Fibroblast of mammary gland (primary cell): Measurements from ENCODE around the gene DCK.
"Not testable (repeated sequence)": the region's sequence is repeated elsewhere in the genome, so short reads cannot be mapped to it uniquely, and the experiment has no call there.

Experiments
- DNase-seq: peaks from one replicate; pipeline ENCODE4 v3.0.0-alpha.2; 2010; ENCODE audit warnings: low read depth
- H3K4me3 ChIP-seq: 2 replicates; pipeline ENCODE4 v1.5.1; 2011; ENCODE audit warnings: low read depth, mild to moderate bottlenecking, low read length, moderate library complexity; ENCODE audit not compliant: control insufficient read depth
- TF ChIP-seq, protein P1 (sequence below): conservative IDR thresholded peaks from 2 replicates; pipeline ENCODE4 v1.5.1; 2011; ENCODE audit warnings: low read depth, low read length, inconsistent platforms; ENCODE audit not compliant: control insufficient read depth, insufficient read depth

DCK gene

DNA sequence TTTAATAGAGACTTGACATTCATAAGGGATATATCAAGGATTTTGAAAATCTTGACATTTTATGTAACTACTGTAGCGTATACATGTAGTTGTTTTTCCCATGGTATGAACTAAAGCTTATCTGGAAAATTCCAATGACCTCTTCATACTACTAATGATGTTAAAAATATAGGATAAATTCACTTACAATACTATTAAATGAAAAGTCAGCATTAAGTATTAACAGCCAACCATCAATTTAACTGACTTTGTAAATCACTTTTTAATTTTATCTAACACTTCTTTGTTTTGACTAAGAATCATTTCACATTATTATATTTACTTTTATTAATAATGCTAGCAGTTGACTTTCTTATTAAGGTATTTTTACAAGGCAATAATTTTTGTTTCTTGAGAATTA lies 34.2 kb downstream of the DCK start:
- TF ChIP-seq, protein P1, sequence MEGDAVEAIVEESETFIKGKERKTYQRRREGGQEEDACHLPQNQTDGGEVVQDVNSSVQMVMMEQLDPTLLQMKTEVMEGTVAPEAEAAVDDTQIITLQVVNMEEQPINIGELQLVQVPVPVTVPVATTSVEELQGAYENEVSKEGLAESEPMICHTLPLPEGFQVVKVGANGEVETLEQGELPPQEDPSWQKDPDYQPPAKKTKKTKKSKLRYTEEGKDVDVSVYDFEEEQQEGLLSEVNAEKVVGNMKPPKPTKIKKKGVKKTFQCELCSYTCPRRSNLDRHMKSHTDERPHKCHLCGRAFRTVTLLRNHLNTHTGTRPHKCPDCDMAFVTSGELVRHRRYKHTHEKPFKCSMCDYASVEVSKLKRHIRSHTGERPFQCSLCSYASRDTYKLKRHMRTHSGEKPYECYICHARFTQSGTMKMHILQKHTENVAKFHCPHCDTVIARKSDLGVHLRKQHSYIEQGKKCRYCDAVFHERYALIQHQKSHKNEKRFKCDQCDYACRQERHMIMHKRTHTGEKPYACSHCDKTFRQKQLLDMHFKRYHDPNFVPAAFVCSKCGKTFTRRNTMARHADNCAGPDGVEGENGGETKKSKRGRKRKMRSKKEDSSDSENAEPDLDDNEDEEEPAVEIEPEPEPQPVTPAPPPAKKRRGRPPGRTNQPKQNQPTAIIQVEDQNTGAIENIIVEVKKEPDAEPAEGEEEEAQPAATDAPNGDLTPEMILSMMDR: no peak
- DNase-seq: no peak
- H3K4me3 ChIP-seq: no peak overlapping the region

DNA sequence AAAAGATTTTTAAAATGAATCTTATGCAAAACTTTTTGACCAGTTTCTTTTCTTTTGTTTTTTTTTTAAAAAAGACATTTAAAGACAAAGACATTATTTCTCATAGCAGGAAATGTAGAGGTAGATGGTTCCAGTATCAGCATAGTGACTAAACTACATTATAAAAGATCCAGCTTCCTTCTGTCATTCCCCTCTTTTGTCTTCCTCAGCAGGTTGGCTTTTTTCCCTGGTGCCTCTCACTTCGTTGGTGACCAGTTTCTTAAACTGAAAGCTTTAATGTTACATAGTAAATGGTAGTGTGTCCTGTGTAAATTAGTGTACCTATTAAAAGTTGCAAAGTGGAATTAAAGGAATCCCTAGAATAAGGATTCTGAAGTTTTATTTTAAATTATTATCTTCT lies 36.1 kb downstream of the DCK start:
- H3K4me3 ChIP-seq: no peak overlapping the region
- DNase-seq: no peak
- TF ChIP-seq, protein P1: no peak

DNA sequence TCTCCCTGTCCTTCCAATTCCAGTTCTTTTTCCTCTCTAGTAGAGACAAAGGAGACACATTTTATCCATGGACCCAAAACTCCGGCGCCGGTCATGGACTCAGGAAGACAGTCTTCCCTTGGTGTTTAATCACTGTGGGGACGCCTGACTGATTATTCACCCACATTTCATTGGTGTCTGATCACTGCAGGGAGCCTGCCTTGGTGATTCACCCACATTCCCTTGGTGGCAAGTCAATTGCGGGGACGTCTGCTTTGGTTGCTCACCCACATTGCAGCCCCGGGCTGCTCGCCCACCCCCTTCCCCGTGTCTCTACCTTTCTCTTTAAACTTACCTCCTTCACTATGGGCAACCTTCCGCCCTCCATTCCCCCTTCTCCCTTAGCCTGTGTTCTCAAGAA lies 38.7 kb downstream of the DCK start:
- peak; percentile 67 for DNase-seq

DNA sequence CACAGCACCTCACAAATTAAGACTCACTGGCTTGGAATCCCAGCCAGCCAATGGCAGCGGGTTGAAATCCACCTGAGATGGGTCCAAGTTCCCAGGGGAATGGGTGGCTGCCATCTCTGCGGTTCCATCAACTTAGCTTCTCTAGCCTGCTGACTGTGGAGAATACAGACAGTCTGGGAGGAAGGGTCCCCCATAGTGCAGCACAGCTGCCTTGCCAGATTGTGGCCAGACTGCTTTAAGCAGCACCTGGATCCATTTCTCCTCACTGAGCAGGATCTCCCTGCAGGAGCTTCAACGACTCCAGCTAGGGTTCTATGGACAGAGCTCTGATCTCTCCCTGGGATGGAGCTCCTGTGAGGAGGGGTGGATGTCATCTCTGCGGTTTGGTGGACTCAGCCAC lies 51.8 kb downstream of the DCK start:
- no peak for DNase-seq
- TF ChIP-seq, protein P1: no peak
- H3K4me3 ChIP-seq: no peak overlapping the region

More for the DNA sequence above, 38.7 kb downstream of the DCK start:
- not testable (repeated sequence) for H3K4me3 ChIP-seq

DNA sequence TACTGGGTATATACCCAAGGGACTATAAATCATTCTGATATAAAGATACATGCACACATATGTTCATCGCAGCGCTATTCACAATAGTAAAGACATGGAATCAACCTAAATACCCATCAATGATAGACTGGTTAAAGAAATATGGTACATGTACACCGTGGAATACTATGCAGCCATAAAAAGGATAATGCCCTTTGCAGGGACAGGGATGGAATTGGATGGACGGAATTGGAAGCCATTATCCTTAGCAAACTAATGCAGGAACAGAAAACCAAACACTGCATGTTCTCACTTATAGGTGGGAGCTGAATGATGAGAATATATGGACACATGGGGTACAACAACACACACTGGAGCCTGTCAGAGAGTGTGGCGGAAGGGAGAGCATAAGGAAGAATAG lies 55.9 kb downstream of the DCK start:
- no peak for DNase-seq
- no peak overlapping the region for H3K4me3 ChIP-seq
- TF ChIP-seq, protein P1: no peak

DNA sequence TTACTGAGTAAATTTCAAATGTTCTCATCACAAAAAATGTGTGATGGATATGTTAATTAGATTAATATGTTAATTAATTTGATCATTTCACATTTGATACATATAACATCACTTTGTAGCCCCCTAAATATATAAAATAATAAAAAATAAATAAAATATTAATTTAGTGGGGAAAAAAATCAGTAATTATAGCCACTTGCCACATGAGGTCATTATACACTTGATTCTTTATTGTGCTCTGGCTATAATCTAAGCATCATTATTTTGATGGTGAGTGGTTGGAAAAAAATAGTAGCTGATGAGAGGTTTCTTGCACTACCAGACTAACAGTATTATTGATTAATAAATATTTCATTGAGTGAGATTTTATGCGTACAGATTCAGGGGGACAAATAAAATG lies 57.4 kb downstream of the DCK start:
- TF ChIP-seq, protein P1: no peak
- no peak overlapping the region for H3K4me3 ChIP-seq
- DNase-seq: no peak

DNA sequence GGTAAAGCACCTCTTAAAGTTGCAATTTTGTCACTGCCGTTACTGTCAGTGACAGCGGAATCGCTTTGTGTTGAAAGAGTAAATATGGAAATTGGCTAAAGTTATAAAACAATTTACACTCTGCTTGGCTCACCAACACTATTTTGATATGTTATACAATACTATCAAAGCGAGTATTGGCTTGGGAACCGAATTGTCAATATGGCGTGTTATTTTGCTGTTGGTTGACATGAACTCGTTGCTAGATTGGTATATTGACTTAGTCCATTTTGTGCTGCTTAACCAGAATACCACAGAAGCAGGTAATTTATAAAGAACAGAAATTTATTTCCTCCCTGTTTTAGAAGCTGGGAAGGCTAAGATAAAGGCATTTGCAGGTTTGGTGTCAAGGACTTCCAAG lies 58.6 kb downstream of the DCK start:
- TF ChIP-seq, protein P1: no peak
- DNase-seq: no peak
- H3K4me3 ChIP-seq: no peak overlapping the region

DNA sequence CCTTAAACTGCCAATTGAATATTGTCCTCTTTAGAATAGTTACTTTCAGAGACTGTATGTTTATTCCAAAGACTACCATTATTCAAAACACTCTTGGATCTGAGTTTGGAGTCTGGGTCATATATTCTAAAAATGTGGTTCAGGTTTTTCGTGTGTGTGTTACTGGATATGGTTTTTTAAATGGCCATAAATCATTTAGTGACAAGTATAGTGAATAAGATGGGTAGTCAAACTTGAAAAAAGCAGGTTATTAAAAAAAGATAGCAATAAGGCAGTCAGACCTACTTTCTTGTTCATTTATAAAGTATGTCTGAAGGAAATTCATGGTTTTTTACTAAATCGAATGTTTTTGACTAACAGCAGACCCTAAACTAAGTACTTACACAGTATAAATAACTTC lies 59.3 kb downstream of the DCK start:
- DNase-seq: no peak
- H3K4me3 ChIP-seq: no peak overlapping the region
- TF ChIP-seq, protein P1: no peak

DNA sequence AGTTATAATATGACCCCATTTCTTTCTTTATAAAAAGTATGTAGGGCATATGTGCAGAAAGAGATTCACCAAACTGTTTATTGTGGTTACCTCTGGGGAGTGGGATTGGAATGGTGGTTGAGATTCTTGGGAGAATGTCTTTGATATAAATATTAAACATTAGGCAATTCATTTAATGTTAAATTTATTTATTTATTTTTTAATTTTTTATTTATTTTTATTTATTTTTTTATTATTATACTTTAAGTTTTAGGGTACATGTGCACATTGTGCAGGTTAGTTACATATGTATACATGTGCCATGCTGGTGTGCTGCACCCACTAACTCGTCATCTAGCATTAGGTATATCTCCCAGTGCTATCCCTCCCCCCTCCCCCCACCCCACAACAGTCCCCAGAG lies 60.2 kb downstream of the DCK start:
- H3K4me3 ChIP-seq, DNase-seq: not testable (repeated sequence)

DNA sequence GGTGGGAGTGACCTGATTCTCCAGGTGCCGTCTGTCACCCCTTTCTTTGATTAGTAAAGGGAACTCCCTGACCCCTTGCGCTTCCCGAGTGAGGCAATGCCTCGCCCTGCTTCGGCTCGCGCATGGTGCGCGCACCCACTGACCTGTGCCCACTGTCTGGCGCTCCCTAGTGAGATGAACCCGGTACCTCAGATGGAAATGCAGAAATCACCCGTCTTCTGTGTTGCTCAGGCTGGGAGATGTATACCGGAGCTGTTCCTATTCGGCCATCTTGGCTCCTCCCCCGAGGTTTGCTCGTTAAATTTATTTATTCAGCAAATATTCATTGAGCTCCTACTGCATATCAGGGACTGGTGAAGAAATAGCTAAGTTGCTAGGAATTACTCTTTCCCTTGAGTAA lies 66.1 kb downstream of the DCK start:
- DNase-seq, H3K4me3 ChIP-seq: not testable (repeated sequence)
